GM21423 (cell line): Measurements from ENCODE around the gene LY6G5B.

ENCODE experiments used
- ATAC-seq: cut with Tn5 transposase; IDR thresholded peaks from one replicate; pipeline ENCODE4 v1.9.1; 2021; ENCODE audit warnings: mild to moderate bottlenecking, moderate library complexity; ENCODE audit not compliant: unreplicated experiment

Gene LY6G5B

DNA sequence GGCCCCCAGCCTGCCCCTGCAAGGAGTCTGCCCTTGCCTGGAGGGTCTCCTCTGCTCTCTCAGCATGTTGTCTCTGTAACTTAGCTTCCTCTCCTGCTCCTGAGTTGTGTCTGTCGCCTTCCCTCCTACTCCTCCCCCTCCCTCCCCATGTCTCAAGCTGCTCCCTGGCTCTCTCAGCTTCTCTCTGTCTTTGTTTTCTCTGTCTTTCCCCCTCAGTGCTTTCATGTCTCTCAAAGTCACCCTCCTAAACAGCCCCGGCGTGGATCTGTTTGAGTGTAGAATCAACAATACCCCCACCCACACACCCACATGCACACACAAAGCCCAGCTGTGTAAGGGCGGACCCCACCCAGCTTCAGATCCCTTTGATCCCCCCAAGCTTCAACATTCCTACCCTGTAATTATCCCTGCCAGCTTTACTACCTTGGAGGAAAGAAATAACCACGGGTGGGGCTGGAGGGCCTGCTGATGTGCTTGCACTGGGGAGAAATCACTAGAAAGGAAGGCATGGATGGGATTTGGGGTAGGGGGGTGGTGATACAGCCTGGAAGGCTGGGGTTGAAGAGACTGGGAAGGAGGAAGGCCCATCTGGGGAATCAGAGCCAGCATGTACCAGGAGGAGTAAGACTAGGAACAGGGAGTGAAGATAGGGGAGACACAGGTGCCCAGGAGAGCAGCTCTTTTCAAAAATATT, 44.4 kb downstream of the LY6G5B start:
- ATAC-seq, result no peak

DNA sequence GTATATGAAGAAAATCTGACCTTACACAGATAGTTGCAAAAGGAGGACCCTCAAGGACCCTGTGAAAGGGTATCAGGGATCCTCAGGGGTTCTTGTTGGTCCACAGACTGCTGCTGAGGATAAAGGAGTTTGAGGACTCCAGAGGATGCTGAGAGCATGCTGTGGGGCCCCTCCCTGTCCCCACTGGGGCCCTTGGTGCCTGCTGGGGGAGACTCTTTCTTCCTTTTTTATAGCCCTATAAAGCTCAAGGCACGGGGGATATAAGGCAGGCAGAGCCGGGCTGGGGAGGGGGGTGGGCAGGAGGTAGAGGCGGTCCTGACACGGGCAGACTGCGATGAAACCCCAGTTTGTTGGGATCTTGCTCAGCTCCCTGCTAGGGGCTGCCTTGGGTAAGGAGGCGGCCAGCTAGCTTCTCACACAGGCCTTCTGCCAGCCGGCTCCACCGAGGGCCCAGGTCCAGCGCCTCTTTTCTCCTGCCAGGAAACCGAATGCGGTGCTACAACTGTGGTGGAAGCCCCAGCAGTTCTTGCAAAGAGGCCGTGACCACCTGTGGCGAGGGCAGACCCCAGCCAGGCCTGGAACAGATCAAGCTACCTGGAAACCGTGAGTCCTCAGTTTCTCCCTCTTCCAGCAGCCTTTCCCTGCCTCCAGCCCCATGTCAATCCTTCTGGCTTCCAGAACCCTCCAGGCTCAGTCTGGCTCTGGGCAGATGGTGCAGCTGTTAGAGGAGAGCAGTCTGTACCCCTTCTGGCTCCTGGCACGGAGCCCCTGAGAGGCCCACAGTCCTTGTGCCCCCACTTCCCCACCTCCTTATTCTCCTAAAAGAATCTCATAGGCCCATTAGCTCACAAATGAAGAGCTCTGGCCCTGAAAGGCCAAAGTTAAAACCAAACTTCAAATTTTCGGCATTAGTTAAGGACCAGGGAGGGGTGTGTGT, 45.5 kb downstream of the LY6G5B start, which contains the start of gene LY6G6D:
Gene LY6G6D (plus strand): TSS at position 327 of the 937 bp plus-strand sequence. CDS start 8 bp downstream, at position 335.
- no peak for ATAC-seq

DNA sequence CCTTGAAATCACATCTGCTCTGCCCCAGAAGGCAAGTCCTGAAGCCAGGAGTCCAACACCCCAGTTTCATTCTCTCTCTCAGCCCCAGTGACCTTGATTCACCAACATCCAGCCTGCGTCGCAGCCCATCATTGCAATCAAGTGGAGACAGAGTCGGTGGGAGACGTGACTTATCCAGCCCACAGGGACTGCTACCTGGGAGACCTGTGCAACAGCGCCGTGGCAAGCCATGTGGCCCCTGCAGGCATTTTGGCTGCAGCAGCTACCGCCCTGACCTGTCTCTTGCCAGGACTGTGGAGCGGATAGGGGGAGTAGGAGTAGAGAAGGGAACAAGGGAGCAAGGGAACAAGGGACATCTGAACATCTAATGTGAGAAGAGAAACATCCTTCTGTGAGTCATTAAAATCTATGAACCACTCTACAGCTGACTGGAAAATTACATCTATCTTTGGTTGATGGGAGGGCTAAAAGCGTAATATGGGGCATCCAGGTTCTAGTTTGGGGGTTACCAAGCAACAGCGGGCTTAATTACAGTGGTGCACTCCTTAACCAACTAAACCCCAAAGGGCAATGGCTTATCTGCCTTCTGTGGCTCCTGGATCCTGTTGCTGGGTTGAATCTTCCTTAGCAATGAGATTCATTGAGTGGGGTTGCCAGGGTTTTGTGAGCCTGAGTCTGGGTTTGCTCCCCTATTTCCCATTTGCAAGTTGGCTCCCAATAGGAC, 47.9 kb downstream of the LY6G5B start:
- ATAC-seq, result no peak

DNA sequence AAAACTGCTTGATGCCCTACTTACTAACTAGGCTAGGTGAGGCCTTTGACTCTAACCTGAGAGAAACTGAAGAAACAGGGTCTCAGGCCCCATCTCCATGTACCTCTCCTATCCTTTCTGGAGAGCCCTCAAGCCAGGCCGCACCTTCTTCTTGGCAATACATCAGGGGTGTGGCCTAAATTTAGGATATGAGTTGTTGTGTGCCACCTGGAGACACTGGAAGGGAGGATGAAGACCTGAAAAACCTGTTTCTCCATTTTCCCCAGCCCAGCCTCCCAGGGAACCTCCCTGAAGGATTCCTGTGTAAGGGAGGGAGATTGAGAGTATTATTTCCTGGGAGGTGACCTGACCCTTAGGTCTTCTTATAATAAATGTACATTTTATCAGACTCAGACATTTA, 48.5 kb downstream of the LY6G5B start:
- ATAC-seq, result no peak

DNA sequence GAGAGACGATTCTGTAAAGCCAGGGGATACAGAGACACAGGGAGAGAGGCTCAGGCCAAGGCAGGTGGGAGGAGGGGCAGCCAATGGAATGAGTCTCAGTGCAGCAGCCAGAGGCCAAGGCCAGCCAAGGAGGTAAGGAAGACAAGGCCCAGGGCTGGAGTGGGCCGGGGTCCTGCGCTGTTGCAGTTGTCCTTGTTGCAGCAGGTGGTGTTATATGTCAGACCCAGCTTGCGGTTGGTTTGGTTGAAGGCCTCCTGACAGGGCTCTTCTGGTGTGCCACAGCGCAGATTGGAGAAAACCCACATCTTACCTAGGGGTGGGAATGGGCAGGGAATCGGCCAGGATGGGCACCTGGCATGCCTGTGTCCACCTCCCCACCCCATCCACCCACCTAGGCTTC, 49.2 kb downstream of the LY6G5B start:
- ATAC-seq, result no peak

DNA sequence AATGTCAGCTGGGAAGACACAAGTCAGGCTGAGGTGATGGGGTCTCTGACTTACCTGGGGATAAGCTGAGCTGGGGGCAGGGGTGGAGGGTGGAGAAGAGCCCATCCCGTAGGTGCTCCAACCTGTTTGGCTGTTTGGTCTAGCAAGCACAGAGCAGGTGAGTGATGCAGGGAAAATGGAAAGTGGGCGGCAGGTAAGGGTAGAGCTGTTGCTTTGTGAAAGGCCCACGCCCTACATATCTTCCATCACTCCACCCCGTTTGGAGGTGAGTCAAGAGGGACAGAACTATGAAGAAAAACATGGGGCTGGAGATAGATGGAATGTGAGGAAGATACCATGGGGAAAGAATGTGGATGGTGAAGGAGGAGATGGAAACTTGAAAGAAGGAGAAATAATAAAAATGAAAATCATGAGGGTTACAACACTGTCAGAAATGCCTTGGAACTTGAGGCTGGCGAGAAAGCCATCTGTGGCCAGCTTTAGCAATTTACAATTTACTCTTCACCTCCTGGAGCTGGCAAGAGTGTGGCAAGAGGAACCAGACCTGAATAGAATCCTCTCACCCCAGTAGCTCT, 50.5 kb downstream of the LY6G5B start:
- no peak for ATAC-seq

DNA sequence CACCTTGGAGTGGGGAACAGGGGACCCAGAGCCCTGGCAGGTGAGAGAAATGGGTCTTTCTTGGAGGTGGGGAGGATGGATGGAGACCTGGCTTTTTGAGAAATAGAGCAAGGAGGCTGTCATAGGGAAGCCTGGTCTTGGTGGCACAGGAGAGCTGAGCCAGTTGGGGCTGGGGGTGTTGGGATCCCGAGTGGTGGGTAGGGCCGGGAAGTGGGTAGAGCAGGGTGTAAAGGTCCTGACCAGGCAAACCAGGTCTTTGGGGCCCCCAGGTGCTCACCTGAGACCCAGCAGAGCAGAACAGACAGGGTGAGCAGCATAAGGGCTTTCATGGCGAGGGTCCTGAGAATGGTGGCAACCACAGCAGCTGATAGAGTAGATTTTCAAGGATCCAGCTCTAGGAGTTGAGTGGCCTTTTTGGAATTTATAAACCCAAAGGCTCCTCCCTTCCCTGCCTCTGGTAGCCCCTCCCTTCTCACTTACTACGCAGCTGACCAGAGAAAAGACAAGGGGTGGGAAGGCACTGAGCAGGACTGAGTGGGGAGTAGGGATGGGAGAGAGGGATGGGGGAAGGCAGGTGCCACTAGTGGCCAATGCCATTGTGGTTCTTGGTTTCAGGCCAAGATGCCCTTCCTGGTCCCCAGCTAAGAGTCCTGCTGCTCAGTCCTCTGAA, 51.7 kb downstream of the LY6G5B start, which contains the start of gene LY6G6C:
Gene LY6G6C (minus strand): TSS at position 396 of the 670 bp plus-strand sequence. CDS start 67 bp downstream, at position 329.
- ATAC-seq, result no peak

DNA sequence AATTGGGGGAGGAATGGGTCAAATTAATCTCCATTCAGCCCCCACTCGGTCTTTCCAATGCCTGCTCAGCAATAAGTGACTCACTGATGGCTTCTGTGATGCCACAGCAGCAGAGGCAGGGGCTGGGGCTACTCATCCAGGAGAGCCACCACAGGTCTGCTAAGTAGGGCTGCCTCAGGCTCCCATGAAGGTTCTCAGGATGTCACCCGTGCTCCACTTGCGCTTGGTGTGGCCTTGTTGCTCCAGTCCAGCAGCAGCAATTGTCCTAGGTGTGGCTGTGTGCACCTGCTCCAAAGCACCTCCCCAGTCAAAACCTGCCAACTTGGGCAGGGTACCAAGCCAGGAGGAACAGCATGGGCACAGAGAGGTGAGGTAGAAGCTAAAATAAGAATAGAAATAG, 52.4 kb downstream of the LY6G5B start:
- no peak for ATAC-seq
